ES-I3 (cell line): ENCODE results near the gene HERPUD1.
"Not testable (repeated sequence)": the region's sequence is repeated elsewhere in the genome, so short reads cannot be mapped to it uniquely, and the experiment has no call there.

Source experiments
- H3K36me3 ChIP-seq: 2 replicates; pipeline ENCODE4 v1.6.1; 2013; ENCODE audit warnings: mild to moderate bottlenecking, low read length, control low read depth, moderate library complexity; ENCODE audit not compliant: insufficient read depth
- H3K4me1 ChIP-seq: 2 replicates; pipeline ENCODE4 v1.6.1; 2013; ENCODE audit warnings: mild to moderate bottlenecking, control low read depth, low read length; ENCODE audit not compliant: insufficient read depth
- H3K9ac ChIP-seq: 2 replicates; pipeline ENCODE4 v1.6.1; 2013; ENCODE audit warnings: low read depth, mild to moderate bottlenecking, low read length, moderate library complexity
- H3K9me3 ChIP-seq: 2 replicates; pipeline ENCODE4 v1.6.1; 2013; ENCODE audit warnings: mild to moderate bottlenecking, low read length, moderate library complexity; ENCODE audit not compliant: control insufficient read depth, insufficient read depth

Gene HERPUD1

DNA sequence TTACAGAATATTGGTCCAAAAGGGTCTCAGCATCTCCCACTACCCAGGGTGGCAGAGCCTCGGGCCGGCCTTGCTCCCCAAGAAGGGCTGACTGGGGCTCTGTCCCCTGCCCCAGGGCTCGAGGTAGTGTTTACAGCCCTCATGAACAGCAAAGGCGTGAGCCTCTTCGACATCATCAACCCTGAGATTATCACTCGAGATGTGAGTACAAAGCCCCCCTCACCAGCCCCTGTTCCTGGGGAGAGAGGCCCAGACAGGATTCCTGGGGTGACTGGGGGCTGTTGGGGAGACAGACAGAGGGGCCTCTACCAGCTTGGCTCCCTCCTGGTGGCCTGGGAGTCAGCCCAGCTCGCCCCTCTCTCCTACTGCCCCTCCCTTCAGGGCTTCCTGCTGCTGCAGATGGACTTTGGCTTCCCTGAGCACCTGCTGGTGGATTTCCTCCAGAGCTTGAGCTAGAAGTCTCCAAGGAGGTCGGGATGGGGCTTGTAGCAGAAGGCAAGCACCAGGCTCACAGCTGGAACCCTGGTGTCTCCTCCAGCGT is 51.3 kb downstream of the HERPUD1 start:
- Histone ChIP-seq H3K9me3 (no peaks in the 10 kb centered on the region; the same call in 1 of the 2 replicates), H3K9ac (no peak overlapping the region), H3K36me3 (no peaks in the 10 kb centered on the region), H3K4me1 (peaks cover 20% of the 10 kb centered on the region)

DNA sequence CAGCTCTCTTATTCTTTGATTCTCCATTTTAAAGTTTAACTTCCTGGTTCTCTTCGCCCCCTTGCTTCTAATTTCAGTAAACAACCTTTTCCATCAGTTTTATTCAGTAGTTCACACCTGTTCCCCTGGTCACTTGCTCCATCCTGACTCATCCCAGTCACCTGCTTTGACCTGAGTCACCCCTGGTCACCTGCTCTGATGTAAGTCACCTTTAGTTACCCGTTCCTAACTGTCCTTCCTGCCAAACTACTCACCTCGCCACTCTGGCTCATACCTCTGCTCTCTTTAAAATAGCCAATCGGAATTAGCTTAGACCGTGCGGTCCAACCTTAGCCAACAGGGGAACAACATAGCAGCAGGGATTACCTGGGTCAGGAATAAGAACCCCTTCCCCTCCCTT is 52.7 kb downstream of the HERPUD1 start:
- H3K36me3 ChIP-seq: no peaks in the 10 kb centered on the region
- no peak overlapping the region for H3K9ac ChIP-seq
- H3K4me1 ChIP-seq: peaks cover 20% of the 10 kb centered on the region
- H3K9me3 ChIP-seq: no peaks in the 10 kb centered on the region; the same call in 1 of the 2 replicates

DNA sequence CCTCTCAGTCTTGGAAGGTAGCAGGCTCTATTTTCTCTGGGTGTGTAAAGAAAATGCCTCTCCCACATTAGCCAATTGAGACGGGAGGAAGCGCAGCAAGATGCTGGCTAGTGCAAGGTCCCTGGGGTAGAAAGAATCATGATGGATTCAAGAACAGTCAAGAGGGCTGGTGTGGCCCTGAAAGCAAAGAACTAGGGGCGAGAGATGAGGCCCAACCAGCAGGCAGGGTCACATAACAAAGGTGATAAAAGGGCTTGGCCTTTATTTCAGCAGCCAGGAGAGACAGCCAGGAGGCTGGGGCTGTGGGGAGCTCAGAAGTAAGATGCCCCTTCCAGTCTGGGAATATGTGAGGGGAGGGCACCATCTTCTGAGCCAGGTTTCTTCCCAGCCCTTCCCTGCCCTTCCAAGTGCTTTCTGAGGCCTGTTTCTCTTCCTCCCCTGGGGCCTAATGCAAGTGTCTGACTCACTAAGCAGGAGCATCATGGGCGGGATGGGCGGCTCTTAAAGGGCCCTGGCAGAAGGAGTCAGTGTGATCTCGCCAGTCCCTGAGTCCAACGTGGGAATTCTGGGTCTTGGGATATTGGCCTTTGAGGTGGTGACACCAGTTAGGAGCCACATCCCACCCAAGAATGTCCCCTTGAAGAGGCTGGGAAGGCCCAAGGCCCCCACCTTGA is 53.5 kb downstream of the HERPUD1 start:
- no peaks in the 10 kb centered on the region for H3K9me3 ChIP-seq
- H3K9ac ChIP-seq: no peak overlapping the region
- peaks cover 20% of the 10 kb centered on the region for H3K4me1 ChIP-seq
- no peaks in the 10 kb centered on the region for H3K36me3 ChIP-seq

DNA sequence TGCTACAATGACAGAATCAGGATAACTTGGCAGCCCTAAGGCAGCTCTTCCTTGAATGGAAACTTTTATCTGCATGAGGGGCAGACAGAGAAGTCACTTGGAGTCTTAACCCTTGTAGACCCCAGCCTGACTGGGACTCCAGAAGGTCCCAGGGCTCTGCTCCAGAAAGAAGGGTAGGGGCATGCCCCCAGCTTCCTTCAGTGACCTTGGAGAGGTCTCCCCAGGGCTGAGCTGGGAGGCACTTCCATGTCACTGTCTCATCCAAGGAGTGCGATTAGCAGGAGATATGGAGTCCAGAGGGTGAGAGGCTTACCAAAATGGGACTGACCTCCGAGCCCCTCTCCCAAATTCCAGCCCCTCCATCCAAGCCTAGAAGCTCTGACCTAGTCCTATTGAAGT is 54.0 kb downstream of the HERPUD1 start:
- Histone ChIP-seq H3K36me3 (no peaks in the 10 kb centered on the region), H3K9ac (no peak overlapping the region), H3K4me1 (peaks cover 23% of the 10 kb centered on the region), H3K9me3 (no peaks in the 10 kb centered on the region)

DNA sequence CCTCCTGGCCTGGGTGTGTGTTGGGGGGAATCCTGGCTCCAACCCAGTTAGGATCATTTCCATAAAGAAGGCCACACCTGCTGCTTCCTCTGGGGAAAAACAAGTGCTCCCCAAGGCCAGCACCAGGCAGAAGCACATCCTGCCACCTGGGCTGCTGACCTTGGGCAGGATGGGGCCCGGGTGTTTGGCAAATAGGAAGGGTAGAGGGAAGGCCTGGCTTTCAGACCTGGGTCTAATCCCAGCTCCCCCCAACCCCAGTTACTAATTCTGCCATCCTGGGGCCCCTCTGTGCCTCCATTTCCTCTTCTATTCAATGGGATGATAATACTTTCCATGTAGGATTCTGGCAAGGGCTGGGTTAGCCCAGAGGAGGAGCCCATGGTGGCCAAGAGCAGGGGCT is 54.4 kb downstream of the HERPUD1 start:
- Histone ChIP-seq H3K9me3 (no peaks in the 10 kb centered on the region), H3K4me1 (peaks cover 21% of the 10 kb centered on the region), H3K36me3 (no peaks in the 10 kb centered on the region), H3K9ac (no peak overlapping the region)

DNA sequence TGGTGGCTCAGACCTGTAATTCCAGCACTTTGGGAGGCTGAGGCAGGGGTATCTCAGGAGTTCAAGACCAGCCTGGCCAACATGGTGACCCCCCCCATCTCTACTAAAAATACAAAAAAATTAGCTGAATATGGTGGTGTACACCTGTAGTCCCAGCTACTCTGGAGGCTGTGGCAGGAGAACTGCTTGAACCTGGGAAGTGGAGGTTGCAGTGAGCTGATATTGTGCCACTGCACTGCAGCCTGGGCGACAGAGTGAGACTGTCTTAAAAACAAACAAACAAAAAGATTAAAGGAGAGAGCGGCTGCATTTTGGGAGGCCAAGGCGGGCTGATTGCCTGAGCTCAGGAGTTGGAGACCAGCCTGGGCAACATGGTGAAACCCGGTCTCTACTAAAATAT is 55.0 kb downstream of the HERPUD1 start:
- H3K9ac ChIP-seq, H3K9me3 ChIP-seq, H3K36me3 ChIP-seq: not testable (repeated sequence)
- peaks cover 23% of the 10 kb centered on the region for H3K4me1 ChIP-seq

DNA sequence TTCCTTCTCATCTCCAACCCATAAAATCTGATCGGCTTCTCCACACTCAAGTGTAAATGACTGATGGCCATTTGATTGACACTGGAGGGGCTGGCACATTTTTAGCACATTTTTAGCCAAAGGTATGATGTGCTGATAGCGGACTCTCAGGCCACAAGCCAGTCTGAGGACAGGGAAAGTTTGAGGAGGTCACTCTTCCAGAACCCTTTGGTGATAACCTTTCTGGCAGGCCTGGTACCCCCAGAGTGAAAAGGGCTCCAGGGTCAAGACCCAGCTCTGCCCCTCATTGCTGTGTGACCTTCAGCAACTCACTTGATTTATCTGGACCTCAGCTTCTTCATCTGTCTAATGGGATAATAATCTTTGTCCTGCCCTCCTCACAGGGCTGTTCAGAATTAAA is 55.8 kb downstream of the HERPUD1 start:
- H3K9ac ChIP-seq: no peak overlapping the region

DNA sequence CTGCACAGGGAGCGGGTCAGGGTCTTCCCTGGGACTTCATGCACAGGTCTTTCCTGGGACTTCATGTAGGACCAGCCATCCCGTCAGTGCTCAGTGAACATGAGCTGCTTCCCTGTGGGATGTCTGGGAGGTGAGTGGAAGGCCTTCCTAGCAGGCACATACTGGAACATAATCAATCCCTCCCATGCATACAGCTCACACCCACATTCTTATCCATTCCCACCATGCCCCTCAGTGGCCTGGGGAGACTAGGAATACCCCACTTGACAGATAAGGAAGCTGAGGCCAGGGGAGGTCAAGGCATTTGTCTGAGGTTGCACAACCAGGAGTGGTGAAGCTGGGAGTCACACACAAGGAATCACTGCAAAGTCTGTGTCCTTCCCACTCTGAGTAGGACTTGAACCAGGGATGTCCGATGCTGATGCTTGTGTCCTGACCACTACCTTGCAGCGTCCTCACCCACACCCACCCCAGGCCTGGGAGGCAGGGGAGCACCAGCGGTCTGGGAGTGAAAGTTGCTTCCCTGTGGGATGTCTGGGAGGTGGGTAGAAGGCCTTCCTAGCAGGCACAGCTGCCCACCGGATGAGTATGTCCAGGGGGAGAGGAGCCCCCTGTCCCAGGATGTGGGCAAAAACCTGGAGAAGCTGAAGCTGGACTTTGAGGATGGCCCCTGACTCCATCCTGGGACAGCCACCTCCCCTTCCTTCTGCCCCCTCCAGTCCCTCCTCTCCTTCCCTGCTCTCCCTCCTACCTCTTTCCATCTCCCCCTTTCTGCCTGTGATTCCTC is 56.4 kb downstream of the HERPUD1 start:
- Histone ChIP-seq H3K9ac (peak overlapping the region; percentile 72; the same call in 1 of the 2 replicates), H3K4me1 (peaks cover 24% of the 10 kb centered on the region)

More for the DNA sequence above, 55.8 kb downstream of the HERPUD1 start:
- Histone ChIP-seq H3K9me3 (no peaks in the 10 kb centered on the region), H3K36me3 (no peaks in the 10 kb centered on the region), H3K4me1 (peaks cover 26% of the 10 kb centered on the region)

DNA sequence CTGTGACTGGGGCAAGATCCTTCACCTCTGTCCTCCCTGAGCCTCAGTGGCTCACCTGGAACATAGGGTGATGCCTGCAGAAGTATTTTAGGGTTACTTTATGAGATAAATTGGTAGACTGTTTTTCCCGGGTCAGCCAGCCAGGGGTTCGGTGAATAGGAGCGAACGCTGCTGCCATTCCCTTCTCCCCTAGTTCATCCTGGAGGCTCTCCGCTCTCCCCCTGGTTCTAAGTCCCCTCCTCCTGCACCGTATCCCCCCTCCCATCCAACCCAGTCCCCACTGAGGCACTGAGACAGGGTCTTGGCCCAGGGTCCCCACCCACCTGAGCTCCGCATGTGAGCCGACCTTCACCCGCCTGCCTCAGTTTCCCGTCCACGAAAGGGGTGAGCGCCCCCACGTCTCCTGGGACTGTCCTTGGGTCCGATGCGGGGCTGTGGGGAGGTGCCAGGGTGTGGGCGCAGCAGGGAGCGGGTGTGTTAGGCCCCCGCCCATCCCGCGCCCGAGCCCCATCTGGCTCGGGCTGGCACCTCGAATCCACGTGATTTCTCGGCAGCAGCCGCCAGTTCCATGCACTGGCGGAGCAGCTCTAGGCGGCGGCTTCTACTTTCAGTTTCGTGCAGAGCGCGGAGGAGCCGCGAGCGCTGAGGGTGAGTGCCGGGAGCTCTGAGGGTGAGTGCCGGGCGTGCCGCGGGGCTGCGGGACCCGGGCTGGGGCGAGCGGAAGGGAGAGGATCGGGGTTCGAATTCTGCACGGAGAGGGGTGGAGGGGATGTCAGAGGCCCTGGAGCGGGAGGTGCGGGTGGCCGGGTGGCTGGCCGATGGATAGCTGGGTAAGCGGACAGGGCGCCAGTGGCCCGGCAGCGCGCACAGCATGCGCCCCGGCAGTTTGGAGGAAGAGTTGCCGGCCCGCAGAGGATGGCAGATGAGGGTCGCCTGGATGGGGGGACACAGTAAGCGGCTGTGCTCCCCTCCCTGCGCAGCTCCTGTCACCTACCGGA is 57.3 kb downstream of the HERPUD1 start, which contains the start of gene NLRC5:
Gene NLRC5, plus strand, starts transcription at position 610 of the 998 bp plus-strand sequence. CDS start 31,156 bp downstream, outside the sequence.
- Histone ChIP-seq H3K9me3 (no peaks in the 10 kb centered on the region), H3K9ac (peak within 1 kb of the TSS; percentile 72), H3K36me3 (no peaks in the 10 kb centered on the region), H3K4me1 (peaks cover 21% of the 10 kb centered on the region)

More for the DNA sequence above, 56.4 kb downstream of the HERPUD1 start:
- no peaks in the 10 kb centered on the region for H3K9me3 ChIP-seq
- no peaks in the 10 kb centered on the region for H3K36me3 ChIP-seq

DNA sequence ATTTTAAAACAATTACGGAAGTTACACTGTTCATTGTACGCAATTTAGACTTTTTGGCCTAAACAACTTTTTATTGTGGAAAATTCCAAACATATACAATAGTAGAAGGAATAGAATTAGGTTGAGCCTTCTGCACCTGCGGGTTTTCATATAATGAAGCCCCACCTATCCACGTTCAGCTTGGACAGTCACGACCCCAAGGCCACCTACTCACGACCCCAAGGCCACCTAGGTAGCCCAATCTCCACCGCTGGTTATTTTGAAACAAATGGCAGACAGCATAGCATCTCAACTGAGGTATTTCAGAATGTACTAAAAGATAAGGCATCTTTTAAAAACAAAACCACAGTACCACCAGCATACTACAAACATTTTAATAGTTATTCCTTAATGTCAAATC is 58.0 kb downstream of the HERPUD1 start:
- no peaks in the 10 kb centered on the region for H3K9me3 ChIP-seq
- H3K36me3 ChIP-seq: no peaks in the 10 kb centered on the region
- H3K4me1 ChIP-seq: peaks cover 16% of the 10 kb centered on the region
- peak overlapping the region; percentile 72; the same call in 1 of the 2 replicates for H3K9ac ChIP-seq

DNA sequence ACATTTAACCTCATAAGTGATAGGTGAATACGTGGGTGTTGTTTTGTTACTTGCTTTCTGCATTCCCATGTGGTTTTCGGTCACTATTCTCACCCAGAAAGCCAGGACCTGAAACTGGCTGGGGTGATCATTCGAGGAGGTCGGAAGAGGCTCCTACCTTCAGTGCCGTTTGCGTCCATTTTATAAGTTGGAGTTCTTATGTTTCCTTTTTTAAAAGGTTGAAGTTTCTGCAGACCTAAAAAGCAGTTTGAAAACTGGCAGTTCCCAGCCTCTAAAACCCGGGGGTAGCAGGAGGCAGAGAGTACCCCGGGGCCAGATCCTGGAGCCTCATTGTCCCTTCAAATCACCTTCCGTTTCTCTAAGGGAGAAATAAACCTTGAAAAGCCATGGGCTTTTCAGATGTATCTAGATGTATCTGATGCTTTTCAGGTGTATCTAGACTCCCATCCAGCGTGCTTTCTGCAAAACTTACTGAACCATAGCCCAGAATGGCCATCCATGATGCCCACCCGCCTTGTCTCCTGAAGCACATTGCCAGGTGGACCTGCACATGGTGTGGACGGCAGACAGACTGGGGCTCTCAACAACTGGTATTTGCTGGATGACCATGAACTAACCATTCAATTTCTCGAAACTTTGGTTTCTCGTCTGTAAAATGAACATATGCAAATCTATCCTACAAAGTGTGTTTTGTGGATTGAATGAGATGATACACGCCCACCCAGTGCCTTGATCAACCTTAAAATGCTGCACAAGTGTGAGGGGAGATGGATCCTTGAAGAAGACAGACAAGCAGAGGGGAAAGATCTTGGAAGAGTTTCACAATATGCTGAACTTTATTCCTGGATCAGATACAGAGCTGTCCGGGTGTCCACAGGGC is 58.7 kb downstream of the HERPUD1 start:
- peaks cover 10% of the 10 kb centered on the region; the same call in 1 of the 2 replicates for H3K4me1 ChIP-seq
- no peaks in the 10 kb centered on the region for H3K36me3 ChIP-seq
- no peaks in the 10 kb centered on the region for H3K9me3 ChIP-seq
- H3K9ac ChIP-seq: no peak overlapping the region

DNA sequence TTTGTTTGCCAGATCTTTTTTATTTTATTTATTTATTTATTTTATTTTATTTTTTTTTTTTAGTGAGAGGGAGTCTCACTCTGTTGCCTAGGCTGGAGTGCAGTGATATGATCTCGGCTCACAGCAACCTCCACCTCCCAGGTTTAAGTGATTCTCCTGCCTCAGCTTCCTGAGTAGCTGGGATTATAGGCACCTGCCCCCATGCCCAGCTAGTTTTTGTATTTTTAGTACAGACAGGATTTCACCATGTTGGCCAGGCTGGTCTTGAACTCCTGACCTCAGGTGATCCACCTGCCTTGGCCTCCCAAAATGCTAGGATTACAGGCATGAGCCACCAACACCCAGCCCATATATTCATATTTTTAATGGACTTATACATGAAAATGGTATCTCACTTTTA is 60.5 kb downstream of the HERPUD1 start:
- H3K9me3 ChIP-seq, H3K36me3 ChIP-seq, H3K9ac ChIP-seq: not testable (repeated sequence)
- H3K4me1 ChIP-seq: peaks cover 10% of the 10 kb centered on the region; the same call in 1 of the 2 replicates

DNA sequence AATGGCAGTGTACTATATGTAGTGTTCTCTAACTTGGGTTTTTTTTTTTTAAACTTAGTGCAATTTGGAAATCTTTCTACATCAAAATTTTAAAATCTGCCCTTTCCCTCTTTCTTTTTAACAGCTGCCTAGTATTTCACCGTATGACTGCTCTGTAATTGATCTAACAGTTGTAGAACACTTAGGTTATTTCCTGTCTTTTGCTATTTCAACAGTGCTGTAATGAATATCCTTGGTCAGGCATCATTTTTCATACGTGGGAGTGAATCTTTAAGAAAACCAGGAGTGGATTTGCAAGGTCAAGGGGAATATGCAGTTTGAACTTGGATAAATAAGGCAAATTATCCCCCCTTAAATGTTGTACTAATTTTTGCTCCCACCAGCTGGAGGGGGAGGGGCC is 61.3 kb downstream of the HERPUD1 start:
- Histone ChIP-seq H3K9me3 (no peaks in the 10 kb centered on the region), H3K36me3 (no peaks in the 10 kb centered on the region), H3K9ac (no peak overlapping the region), H3K4me1 (peaks cover 10% of the 10 kb centered on the region; the same call in 1 of the 2 replicates)
